GM19467 (cell line): ENCODE results near the gene ALDH1A3.

Experiments
- ATAC-seq: cut with Tn5 transposase; IDR thresholded peaks from one replicate; pipeline ENCODE4 v1.9.1; 2021; ENCODE audit warnings: mild to moderate bottlenecking, moderate library complexity; ENCODE audit not compliant: unreplicated experiment

The ALDH1A3 gene

DNA sequence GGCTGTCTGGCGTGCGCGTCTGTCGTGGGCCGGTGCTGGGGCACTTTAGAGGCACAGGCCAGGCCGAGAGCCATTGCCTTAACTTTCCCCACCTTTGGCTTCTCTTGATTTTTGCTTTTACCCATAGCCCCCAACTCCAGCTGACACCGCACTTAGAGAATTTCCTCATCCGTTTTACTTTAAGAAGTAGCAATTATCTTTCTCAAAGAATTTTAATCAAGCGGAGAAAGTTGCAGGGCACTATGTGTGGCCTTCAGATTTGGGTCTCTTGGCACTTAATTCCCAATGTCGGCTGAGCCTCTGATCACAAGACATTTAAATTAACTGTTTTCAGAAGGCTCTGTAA is 1.2 kb downstream of the ALDH1A3 start:
- no peak for ATAC-seq

DNA sequence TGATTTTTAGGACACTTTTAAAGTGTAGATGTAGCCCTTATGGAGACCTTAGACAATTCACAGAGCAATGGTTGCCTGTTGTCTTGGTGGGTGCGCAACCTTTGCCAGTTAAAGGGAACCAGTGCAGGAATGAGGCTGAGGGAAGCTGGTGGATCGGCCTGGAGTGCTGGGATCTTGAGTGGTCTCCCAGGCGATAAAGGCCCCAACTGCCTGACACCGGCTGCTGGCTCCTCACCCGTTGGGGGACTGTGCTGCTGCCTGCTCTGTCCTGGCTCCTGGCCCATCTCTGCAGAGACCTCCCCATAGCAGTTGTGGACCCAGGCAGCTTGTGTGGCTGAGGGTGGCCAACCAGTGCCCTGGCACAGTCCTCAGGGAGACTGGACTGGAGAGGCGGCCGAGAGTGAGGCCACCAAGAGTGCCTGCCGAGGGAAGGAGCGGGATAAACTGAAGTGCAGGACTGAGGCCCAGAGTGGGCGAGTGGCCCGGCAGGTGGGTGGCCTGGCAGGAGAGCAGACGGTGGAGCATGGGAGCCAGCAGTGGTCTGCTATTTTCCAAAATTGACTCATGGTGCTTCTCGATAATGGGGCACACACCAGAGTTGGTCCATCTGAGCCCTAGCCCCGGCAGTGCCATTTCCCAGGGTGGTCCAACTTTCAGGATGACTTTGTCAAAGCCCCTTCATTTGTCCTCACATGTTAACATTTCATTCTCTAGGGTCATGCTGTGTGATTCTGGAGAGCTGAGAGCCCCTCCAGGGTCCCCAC is 2.1 kb downstream of the ALDH1A3 start:
- ATAC-seq, result no peak

DNA sequence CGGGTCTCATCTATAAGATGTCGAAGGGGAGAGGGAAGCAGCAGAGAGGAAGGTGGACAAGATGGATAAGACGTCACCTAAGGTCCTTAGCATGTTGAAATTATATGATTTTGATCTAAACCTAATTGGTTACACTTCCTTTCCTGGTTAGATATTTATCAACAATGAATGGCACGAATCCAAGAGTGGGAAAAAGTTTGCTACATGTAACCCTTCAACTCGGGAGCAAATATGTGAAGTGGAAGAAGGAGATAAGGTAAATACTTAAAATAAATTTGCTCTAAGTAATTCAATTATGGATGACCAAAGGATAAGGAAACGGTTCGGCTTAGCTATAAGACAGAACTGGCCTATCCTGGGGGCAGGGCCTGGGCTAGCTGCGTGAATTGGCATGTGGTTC is 5.5 kb downstream of the ALDH1A3 start:
- ATAC-seq, result no peak

DNA sequence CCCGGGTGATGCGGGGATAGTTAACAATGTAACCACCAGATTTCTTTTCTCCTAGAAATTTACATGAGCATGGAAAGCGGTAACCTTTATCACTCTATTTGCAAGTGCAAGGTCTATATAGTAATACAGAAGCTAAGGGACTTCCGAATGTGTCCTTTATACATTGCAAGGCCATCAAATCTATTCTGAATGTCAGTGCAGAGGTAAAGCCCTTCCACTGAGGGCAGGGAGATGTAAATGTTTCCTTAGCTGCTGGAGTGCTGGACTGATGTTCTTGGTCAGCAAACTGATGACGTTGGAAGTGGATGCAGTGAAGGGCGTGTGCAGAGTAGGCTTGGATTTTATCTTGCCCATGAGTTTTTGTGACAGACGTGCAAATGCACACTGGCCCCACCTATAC is 6.2 kb downstream of the ALDH1A3 start:
- ATAC-seq, result no peak

DNA sequence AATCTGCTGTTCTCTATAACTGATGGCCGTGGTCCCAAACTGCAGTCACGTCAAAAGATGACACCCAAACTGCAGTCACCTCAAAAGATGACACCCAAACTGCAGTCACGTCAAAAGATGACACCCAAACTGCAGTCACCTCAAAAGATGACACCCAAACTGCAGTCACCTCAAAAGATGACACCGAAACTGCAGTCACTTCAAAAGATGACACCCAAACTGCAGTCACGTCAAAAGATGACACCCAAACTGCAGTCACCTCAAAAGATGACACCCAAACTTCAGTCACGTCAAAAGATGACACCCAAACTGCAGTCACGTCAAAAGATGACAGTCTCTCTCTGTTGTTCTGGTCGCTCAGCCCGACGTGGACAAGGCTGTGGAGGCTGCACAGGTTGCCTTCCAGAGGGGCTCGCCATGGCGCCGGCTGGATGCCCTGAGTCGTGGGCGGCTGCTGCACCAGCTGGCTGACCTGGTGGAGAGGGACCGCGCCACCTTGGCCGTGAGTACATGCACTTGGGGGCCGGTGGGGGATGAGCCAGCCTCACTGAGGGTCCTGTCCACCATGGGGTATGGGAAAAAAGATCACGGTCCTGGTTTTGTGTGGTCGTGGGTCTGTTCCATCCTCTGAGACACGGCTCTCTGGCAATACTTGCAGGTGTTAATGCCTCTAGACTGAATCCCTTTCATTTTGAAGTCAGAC is 7.7 kb downstream of the ALDH1A3 start:
- no peak for ATAC-seq

DNA sequence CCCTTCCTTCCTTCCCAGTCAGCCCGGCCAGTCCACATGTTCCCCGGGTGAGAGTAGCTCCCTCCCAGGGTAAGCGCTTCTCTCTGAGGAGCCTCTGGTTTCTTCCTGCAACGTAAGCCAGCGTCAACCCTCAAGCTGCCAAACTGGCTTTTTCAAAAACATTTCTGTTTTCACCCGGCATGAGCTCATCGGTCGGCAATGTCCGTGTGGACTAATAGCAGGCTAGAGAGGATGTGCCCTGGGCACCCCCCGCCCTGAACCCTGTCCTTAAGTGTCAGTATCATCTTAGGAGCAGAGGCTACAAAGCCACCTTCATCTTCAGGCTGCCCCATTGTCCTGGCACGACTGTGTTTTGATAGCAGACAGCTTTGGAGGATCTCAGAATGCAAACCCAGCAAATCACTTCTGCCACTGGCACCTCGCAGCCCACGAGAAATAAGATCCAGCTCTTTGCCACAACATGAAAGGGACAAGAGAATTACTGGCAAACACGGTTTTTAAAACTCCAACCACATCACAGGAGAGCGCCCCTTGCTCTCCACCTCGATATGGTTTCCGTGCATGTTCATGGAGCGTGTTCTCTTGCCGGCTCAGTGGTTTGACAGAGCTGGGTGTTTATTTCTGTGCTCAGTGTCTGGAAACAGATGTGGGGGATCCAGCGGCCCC is 9.9 kb downstream of the ALDH1A3 start:
- no peak for ATAC-seq

DNA sequence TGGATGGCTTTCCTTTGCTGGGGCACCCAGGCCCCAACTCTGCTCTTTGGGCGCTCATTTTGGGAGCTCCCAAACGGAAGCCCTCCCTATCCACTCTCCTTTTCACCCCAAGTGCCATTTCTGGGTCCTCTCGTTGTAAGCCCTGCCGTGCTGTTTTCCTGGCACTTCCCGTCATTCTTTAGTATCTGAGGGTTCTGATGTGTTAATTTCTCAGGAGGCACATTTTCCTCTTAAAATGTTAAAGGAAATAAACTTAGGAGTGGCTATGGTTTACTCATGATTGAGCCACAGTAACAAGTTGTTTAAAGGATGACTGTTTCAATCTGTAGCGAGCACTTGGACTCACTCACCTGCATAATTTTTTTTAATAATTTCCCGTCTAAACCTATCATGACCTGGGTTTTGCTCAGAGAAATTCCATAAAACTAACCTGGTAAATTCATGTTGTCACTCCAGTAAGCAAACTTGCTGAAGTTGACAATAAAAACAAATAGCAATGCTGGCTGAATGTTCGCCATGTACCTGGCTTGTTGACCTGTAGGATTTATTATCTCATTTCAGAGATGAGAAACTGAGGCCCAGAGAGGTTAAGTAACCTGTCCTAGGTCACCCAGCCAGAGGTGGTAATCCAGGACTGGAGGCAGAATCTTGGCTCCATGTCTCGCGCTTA is 10.6 kb downstream of the ALDH1A3 start:
- ATAC-seq, result no peak

DNA sequence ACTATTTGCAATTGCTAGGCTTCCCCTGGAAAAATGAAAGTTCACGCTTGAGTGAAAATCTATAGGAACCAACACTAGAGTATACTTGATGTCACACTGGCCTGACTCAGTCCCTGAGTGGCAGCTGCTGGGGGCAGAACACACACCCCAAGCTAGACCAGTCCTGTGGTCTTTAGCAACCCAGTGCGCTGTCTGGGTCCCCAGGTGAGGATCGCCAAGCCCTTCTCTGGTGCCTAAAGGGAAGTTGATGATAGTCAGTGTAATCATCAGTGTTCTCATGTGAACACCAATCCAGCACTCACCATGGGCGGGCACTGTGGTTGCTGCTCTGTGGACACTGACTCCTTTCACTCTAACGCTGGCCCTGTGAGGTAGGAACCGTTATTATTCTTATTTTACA is 11.2 kb downstream of the ALDH1A3 start:
- ATAC-seq, result no peak

DNA sequence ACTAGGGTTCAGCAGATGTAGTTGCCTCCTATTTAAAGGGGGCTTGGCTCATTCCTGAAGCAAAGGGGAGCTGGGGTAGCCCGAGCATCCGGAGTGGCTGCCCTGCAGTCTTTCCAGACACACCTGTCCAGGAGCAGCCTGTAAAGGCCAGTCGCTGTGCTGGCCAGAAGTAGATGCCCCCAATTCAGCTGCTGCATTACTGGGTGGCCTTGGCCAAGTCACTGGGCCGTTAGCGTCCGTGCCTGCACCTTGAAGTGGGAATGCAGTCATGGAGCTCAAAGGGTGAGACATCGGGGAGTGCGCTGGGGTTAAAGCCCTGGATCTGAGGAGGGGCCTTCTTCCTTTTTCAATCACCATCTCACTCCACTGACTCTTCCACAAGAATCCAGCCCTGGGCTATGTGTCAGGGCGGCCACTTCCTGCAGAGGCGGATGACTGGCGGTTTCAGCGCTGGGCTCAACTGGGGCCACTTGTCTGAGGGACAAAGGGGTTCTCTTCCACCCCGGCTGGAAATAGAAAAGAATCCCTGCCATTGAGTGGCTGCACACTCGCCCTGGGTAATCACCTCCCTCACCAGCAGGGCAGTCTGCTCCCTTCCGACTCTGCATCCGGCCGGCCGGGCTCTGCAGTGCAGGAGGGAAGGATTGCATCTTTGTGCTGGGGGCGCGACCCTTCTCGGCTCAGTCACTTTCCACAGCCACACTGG is 11.8 kb downstream of the ALDH1A3 start:
- no peak for ATAC-seq

DNA sequence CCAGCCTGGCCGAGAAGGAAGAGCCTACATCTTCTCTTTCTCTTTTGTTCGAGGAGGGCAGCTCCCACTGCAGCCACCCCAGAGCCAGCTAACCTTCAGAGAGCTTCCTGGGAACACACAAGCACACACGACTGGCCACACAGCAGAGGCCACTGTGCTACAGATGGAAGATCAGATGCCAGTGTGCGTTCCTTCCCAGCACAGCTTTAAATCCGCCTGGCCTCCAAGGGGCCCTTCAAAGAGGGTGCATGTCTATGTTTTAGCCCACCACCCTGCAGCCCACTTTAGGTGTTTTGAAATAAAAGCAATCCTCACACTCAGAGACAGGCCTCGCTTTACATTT is 12.4 kb downstream of the ALDH1A3 start:
- ATAC-seq, result no peak

DNA sequence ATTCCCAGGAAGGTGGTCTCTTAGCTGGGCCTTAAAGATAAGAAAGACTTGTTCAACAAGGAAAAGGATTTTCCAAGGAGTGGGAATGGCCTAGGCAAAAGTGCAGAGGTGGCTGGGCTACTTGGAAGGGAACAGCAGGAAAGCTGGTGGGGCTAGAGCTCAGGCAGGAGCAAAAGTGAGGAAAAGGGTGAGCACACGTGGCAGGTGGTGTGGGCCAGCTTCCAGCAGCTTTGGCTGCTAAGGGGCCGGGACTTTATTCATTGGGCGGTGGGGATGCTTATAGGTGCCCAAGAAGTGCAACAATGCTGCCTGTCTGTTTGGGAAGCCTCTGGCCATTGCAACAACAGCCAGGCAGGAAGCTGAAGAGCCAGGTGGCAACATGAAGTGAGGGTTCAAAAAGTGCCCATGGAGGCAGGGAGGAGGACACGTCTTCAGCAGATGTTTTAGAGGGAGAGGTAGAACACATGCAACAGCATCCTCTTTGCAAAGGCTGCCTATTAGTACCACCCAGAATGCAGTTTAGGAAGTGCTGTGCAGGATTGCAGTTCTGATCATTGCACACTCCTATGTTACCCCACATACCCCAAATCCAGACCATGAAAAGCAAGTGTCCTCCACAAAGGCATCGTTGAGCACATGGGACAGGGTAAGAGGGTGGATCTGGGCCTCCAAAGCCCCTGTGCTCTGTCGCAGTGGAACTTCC is 13.8 kb downstream of the ALDH1A3 start:
- ATAC-seq, result no peak

DNA sequence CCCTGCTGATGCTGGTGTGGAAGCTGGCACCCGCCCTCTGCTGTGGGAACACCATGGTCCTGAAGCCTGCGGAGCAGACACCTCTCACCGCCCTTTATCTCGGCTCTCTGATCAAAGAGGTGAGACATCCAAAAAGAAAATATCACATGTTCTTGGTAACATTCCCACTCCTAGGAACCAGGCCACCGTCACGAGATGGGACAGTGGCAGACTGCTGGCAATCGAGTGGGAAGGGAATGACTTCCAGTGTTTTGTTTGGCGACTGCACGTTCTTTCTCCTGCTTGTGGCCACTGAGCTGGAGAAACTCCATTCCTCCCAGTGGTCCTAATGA is 14.3 kb downstream of the ALDH1A3 start:
- no peak for ATAC-seq

DNA sequence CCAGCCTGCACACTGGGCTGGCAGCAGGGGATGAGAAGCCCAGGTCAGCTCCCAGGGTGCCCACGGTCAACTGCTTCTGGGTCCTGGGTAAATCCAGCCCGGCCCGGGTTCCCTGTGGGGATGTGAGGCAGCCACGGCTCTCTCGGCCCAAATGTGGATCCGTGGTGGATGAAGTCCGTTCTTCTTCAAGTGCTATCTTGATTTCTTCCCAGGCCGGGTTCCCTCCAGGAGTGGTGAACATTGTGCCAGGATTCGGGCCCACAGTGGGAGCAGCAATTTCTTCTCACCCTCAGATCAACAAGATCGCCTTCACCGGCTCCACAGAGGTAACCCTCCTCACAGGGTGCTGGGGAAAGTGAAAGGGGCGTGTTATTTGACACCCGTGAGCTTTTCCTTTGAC is 16.1 kb downstream of the ALDH1A3 start:
- ATAC-seq, result no peak

DNA sequence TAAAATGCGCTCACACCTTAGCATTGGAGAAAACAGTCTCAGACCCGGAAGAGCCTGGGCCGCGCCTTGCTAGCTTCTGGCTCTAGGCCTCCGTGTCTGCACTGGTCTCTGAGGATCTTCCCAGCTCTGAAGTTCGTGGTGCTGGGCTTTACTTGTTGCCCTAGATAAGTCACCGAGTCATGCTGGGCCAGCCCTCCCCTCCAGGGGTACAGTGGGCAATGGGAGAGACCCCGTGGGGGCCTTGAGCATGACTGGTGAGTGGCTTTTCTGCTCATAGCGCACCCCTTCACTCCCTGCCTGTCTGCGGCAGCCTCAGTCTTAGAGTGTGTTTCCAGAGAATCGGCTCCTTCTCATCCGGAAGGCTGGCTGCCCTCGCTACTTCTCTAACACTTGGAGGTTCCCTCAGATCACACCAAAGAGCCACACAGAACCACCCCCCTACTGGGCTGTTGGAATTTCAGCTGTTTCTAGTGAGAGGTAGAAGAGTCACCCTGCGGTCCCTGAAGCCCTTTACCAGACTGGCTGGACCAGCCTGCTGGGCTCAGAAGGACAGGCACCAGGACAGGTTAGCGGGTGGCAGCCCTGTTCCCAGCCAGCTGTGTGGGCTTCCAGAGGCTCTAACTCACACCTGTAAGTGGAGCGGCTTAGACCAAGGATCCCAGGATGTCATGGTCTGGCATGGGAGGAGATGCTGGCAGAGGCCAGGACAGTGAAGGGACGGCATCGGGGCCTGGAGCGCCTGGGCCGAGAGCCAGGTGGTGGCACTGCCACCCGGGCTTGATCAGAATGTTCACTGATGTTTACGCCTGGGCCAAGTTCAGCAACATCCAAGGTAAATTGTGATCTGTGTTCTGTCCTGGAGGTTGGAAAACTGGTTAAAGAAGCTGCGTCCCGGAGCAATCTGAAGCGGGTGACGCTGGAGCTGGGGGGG is 17.9 kb downstream of the ALDH1A3 start:
- no peak for ATAC-seq

DNA sequence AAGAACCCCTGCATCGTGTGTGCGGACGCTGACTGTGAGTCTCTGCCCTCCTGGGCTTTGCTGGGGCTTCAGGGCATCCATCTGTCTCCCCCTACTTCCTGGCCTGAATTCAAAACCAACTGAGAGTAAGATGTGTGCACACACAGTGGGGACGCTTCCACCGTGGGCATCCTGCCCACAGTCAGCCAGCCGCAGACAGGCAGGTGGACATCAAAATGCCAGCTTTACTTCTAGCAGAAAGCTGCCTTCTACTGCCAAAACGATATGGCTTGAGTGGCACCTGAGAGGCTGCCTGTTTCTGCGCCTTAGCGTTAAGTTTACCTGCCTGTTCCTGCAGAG is 18.5 kb downstream of the ALDH1A3 start:
- no peak for ATAC-seq

DNA sequence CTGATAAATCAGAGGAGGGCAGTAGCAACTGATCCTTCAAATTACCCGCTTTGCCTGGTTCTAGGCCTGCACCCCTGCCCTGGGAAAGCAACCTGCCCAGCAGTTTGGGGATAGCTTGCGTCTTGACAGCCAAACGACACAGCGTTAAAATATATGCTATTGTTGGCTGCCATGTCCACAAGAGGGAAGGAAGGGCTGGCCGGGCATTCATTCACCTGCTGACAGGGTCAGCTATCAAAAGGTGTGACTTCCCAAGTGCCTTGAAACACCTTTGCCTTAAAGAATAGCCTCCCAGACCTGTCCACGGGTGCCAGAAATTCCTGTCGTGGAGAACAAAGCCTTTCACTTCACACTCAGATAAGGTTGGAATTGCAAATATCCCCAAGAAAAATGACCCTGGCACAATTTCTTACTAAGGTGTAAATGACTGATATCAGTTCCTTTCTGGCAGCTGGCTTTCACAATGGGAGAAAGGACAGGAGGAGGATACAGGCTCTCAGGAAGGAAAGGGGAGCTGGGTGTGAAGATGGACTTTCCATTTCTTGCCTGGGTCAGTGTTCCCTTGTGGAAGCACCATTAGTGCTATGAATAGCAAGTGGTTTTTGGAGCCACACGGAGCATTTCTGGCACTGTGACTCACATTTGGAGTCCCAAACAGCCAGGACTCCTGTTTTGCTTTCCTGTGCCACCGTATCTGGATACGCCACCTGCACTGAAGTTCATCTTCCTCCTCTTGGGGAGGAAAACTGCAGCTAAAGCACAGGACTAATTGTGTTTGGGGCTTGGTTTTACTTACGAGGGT is 19.2 kb downstream of the ALDH1A3 start:
- ATAC-seq, result no peak

DNA sequence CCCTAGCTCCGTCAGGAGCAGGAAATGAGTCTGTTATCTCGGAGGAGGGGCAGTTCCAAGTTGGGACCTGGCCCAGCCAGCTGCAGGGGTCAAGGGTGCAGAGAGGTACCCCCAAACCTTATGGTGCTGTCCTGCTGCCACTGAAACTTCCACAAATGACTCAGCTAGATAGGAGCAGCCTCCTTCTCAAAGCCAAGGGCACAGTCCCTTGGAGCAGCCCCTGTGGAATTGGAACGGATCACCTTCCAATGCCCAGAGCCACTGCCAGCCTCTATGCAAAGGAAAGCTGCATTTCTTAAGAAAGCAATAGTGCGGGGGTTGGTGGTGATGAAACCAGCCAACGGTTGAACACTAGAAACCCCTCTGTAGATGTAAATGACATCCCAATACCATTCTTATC is 20.0 kb downstream of the ALDH1A3 start:
- ATAC-seq, result no peak

DNA sequence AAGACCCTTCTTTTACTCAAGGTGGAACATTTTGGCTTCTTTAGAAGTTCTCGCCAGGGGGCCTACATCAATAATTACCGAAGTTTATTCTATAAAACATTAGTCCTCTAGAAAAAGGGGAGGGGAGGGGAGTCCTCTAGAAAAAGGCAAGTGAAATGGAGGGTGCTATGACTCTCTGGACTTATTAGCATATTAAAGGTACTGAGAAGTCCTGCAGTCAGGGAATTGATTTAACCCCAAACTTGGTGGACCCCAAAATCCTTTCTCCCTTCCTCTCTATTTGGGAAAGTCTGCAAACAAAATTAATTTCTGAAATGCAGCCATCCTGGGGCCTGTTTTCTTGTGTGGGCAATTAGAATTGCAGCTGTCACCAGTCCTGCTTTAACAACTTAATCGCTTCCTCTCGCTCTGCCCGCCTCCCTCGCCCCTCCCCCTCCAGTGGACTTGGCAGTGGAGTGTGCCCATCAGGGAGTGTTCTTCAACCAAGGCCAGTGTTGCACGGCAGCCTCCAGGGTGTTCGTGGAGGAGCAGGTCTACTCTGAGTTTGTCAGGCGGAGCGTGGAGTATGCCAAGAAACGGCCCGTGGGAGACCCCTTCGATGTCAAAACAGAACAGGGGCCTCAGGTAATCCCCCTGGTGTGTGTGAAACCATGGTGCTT is 20.6 kb downstream of the ALDH1A3 start:
- no peak for ATAC-seq
